ENCODE data around the gene HIPK2. TPM values are rescaled to one million over a fixed set of nuclear protein-coding genes. Genes with fewer than 3 reads are reported as not detected.

HIPK2 gene
- total RNA-seq, 4 donors from 2014 or later, result 20.9 to 40.9 (median 26.7) TPM

DNA sequence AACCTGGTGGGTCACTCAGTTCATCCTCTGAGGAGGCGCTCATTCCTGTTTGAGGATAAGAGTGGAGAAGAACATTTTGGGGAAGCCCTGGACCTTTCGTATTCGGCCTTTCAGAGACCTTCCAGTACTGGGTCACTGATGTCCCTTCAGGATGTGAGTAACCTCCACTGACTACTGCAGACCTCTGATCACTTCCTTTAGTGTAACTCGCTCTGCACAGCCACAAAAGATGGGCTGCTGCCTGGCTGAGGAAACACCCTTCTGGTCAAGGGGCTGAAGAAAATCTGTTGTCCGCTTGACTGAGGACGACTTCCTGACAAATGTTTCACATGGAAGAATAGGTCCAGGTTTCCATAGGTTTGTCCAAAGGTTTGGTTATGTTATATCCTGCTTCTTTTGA is 35.4 kb upstream of the HIPK2 start:
- intact Hi-C loops (cut with DNase I), result no loop called here
- no peaks in the 10 kb centered on the region for H3K9me3 ChIP-seq
- DNase-seq (ENCODE audit: extremely low spot score), result no peak
- H3K27me3 ChIP-seq, result no peaks in the 10 kb centered on the region
- H3K4me3 ChIP-seq, result no peak overlapping the region
- TF ChIP-seq EP300 (IDR thresholded peaks at IDR 0.05), result no peak
- no peak for TF ChIP-seq POLR2AphosphoS5 (IDR thresholded peaks at IDR 0.05)
- no peak for TF ChIP-seq POLR2A (IDR thresholded peaks at IDR 0.05; ENCODE audit: low read depth)
- TF ChIP-seq, protein P1, sequence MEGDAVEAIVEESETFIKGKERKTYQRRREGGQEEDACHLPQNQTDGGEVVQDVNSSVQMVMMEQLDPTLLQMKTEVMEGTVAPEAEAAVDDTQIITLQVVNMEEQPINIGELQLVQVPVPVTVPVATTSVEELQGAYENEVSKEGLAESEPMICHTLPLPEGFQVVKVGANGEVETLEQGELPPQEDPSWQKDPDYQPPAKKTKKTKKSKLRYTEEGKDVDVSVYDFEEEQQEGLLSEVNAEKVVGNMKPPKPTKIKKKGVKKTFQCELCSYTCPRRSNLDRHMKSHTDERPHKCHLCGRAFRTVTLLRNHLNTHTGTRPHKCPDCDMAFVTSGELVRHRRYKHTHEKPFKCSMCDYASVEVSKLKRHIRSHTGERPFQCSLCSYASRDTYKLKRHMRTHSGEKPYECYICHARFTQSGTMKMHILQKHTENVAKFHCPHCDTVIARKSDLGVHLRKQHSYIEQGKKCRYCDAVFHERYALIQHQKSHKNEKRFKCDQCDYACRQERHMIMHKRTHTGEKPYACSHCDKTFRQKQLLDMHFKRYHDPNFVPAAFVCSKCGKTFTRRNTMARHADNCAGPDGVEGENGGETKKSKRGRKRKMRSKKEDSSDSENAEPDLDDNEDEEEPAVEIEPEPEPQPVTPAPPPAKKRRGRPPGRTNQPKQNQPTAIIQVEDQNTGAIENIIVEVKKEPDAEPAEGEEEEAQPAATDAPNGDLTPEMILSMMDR (IDR thresholded peaks at IDR 0.05), result no peak
- no peak overlapping the region for H3K27ac ChIP-seq (replicated peaks in 1 of 4)
- no peaks in the 10 kb centered on the region for H3K4me1 ChIP-seq
- H3K36me3 ChIP-seq, result no peaks in the 10 kb centered on the region
- WGBS, result 90% methylated on average over 5 of the region's 6 CpGs

DNA sequence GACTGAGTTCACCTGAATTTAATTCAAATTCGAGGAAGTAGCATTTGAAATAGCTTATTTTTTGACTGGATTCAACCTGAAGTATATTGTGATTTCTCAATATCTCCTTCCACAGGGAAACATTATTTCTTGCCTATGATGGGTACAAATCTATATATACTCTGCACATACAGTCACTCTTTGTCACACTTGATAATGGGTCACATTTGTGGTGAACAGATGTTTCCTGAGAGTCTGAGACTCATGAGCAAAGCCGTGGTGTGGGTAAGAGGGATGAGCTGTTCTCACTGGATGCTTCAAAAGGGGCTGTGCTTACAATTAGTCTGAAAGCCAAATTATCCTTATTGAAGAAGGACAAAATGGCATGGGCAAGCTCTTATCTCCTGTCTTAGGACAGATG is 33.3 kb upstream of the HIPK2 start:
- H3K27ac ChIP-seq (replicated peaks in 1 of 4), result no peak overlapping the region
- no peaks in the 10 kb centered on the region for H3K36me3 ChIP-seq
- no peak for TF ChIP-seq POLR2A (IDR thresholded peaks at IDR 0.05; ENCODE audit: low read depth)
- TF ChIP-seq EP300 (IDR thresholded peaks at IDR 0.05), result no peak
- TF ChIP-seq, protein P1 (IDR thresholded peaks at IDR 0.05), result no peak
- no peak for TF ChIP-seq POLR2AphosphoS5 (IDR thresholded peaks at IDR 0.05)
- no peaks in the 10 kb centered on the region for H3K27me3 ChIP-seq
- H3K9me3 ChIP-seq, result no peaks in the 10 kb centered on the region
- DNase-seq (ENCODE audit: extremely low spot score), result no peak
- WGBS, result 63% methylated on average over 2 of the region's 2 CpGs
- H3K4me1 ChIP-seq, result no peaks in the 10 kb centered on the region
- intact Hi-C loops (cut with DNase I), result no loop called here
- no peak overlapping the region for H3K4me3 ChIP-seq

DNA sequence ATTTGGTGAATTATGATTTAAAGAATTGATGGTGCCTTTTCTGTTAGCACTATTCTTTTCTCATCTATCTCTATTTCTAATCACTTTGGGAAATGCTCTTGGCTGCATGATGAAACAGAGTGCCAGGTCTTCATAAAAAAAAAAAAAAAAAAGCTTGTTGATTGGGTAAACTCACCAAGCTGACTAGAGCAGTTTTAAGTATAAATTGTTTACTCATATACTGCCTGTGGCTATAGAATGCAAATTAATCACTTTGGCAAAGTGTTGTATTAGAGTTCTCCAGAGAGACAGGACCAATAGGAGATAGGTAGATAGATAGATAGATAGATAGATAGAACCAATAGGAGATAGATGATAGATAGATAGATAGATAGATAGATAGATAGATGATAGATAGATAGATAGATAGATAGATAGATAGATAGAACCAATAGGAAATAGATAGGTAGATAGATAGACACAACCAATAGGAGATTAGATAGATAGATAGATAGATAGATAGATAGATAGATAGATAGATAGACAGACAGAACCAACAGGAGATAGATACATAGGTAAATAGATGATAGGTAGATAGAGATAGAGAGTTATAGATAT is 31.1 kb upstream of the HIPK2 start:
- no peak for TF ChIP-seq POLR2AphosphoS5 (IDR thresholded peaks at IDR 0.05)
- TF ChIP-seq, protein P1 (IDR thresholded peaks at IDR 0.05), result no peak
- TF ChIP-seq POLR2A (IDR thresholded peaks at IDR 0.05; ENCODE audit: low read depth), result no peak
- no peak for TF ChIP-seq EP300 (IDR thresholded peaks at IDR 0.05)
- H3K27me3 ChIP-seq, result no peaks in the 10 kb centered on the region
- H3K4me1 ChIP-seq, result no peaks in the 10 kb centered on the region
- no peak overlapping the region for H3K4me3 ChIP-seq
- intact Hi-C loops (cut with DNase I), result no loop called here
- DNase-seq (ENCODE audit: extremely low spot score), result no peak
- H3K36me3 ChIP-seq, result no peaks in the 10 kb centered on the region
- H3K27ac ChIP-seq (replicated peaks in 1 of 4), result no peak overlapping the region
- H3K9me3 ChIP-seq, result no peaks in the 10 kb centered on the region

GRCh38 chr7:139808427-139808826 is 30.6 kb upstream of the HIPK2 start:
- Histone ChIP-seq H3K4me3 (no peak overlapping the region), H3K9me3 (no peaks in the 10 kb centered on the region), H3K27me3 (no peaks in the 10 kb centered on the region), H3K27ac (replicated peaks in 1 of 4) (no peak overlapping the region), H3K4me1 (no peaks in the 10 kb centered on the region), H3K36me3 (no peaks in the 10 kb centered on the region)
- TF ChIP-seq POLR2A (IDR thresholded peaks at IDR 0.05; ENCODE audit: low read depth) (no peak), POLR2AphosphoS5 (IDR thresholded peaks at IDR 0.05) (no peak), EP300 (IDR thresholded peaks at IDR 0.05) (no peak)
- TF ChIP-seq, protein P1 (IDR thresholded peaks at IDR 0.05), result no peak
- WGBS, result 59% methylated on average over 3 of the region's 3 CpGs
- intact Hi-C loops (cut with DNase I), result no loop called here
- no peak for DNase-seq (ENCODE audit: extremely low spot score)

DNA sequence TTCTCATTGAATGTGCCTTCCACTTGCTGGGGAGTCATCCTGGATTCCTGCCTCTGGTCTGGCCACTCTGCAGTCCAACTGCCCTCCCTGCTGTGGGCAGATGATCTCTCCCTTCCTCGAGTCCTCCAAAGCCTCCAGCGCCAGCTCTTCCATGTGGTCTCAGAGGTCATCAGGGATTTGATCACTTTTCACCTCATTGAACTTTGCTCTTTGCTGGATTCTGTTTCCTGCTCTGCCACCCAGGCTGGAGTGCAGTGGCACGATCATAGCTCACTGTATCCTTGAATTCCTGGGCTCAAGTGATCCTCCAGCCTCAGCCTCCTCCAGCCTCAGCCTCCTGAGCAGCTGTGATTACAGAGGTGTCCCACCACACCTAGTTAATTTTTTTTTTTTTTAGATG is 29.2 kb upstream of the HIPK2 start:
- Histone ChIP-seq H3K4me1 (no peaks in the 10 kb centered on the region), H3K27ac (replicated peaks in 1 of 4) (no peak overlapping the region), H3K9me3 (no peaks in the 10 kb centered on the region), H3K27me3 (peaks cover 0 to 3% (median 0%) of the 10 kb centered on the region in 4 donors), H3K4me3 (no peak overlapping the region), H3K36me3 (no peaks in the 10 kb centered on the region)
- TF ChIP-seq POLR2A (IDR thresholded peaks at IDR 0.05; ENCODE audit: low read depth) (no peak), EP300 (IDR thresholded peaks at IDR 0.05) (no peak), POLR2AphosphoS5 (IDR thresholded peaks at IDR 0.05) (no peak)
- TF ChIP-seq, protein P1 (IDR thresholded peaks at IDR 0.05), result no peak
- no peak for DNase-seq (ENCODE audit: extremely low spot score)
- intact Hi-C loops (cut with DNase I), result no loop called here
- WGBS, result 94% methylated on average over 3 of the region's 3 CpGs
